ENCODE data around the gene RHNO1.

Gene RHNO1

DNA sequence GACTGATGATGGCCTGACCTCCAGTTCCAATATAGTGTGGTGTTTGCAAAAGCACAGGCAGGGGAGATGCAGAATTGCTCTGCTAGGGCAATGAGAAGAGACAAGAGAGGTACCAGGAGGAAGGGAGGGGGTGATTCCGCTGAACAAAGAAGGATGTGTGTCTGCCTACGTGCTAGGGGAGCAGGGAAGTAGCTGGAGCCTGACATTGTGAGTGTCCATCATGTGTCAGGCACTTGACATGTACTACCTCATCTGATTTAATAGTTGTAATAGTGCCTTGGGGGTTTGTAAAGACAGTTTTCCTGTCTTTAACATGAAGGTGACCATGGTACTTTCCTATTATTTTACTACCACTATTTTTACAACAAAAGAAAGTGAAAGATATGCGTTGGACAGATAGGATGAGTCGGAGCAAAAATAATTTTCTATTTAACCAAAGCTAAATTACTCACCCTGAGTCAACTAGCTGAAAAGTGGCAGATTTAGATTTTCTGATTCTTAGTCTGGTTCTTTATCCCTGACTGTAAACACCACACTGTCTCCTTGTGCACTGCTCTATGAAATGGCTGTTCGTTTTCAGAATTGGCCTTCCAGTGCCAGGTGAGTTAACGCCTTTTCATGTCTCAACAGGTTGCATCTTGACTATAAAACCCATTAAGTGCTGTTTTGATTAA, 48.4 kb downstream of the RHNO1 start:
- no peak for TF ChIP-seq CTCF (IDR thresholded peaks at IDR 0.05; ENCODE audit: low read depth, low read length, missing control alignments)
- H3K4me3 ChIP-seq (ENCODE audit: low read depth, low read length): no peak overlapping the region
- DNase-seq (ENCODE audit: low read depth): no peak

DNA sequence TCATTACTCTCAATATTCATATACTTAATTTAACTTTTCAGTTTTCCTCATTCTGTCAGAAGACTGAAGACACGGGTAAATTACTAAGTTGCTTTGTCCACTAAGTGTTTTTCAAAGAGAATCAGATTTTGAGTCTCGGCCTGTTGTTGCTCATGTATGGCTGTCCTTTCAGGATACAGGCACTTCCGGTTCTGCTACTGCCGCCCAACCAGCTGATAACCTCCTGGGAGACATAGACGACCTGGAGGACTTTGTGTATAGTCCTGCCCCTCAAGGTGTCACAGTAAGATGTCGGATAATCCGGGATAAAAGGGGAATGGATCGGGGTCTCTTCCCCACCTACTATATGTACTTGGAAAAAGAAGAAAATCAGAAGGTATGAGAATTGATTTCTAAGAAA, 53.8 kb downstream of the RHNO1 start:
- H3K4me3 ChIP-seq (ENCODE audit: low read depth, low read length): no peak overlapping the region
- no peak for TF ChIP-seq CTCF (IDR thresholded peaks at IDR 0.05; ENCODE audit: low read depth, low read length, missing control alignments)
- no peak for DNase-seq (ENCODE audit: low read depth)

DNA sequence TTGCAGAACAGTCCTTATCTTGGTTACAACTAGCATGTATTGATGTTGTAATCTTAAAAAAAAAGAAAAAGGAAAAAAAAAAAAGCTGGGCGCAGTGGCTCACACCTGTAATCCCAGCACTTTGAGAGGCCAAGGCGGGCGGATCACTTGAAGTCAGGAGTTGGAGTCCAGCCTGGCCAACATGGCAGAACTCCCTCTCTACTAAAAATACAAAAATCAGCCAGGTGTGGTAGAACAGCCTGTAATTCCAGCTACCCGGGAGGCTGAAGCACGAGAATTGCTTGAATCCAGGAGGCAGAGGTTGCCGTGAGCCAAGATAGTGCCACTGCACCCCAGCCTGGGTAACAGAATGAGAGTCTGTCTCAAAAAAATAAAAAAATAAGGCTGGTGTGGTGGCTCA, 56.6 kb downstream of the RHNO1 start:
- DNase-seq (ENCODE audit: low read depth): no peak
- no peak for TF ChIP-seq CTCF (IDR thresholded peaks at IDR 0.05; ENCODE audit: low read depth, low read length, missing control alignments)
- H3K4me3 ChIP-seq (ENCODE audit: low read depth, low read length): no peak overlapping the region

GRCh38 chr12:2934371-2934770, 57.3 kb downstream of the RHNO1 start:
- DNase-seq (ENCODE audit: low read depth): no peak
- H3K4me3 ChIP-seq (ENCODE audit: low read depth, low read length): no peak overlapping the region
- no peak for TF ChIP-seq CTCF (IDR thresholded peaks at IDR 0.05; ENCODE audit: low read depth, low read length, missing control alignments)

GRCh38 chr12:2936301-2936700, 59.3 kb downstream of the RHNO1 start:
- TF ChIP-seq CTCF (IDR thresholded peaks at IDR 0.05; ENCODE audit: low read depth, low read length, missing control alignments): no peak
- no peak for DNase-seq (ENCODE audit: low read depth)
- H3K4me3 ChIP-seq (ENCODE audit: low read depth, low read length): no peak overlapping the region

GRCh38 chr12:2937500-2937899, 60.5 kb downstream of the RHNO1 start:
- TF ChIP-seq CTCF (IDR thresholded peaks at IDR 0.05; ENCODE audit: low read depth, low read length, missing control alignments): no peak
- H3K4me3 ChIP-seq (ENCODE audit: low read depth, low read length): no peak overlapping the region
- DNase-seq (ENCODE audit: low read depth): no peak
